ENCODE data around the gene DNAJC27. TPM values are rescaled to one million over a fixed set of nuclear protein-coding genes. Genes with fewer than 3 reads are reported as not detected.

Gene DNAJC27
- total and polyA plus RNA-seq, 9 of the 15 experiments (the other 6 are each of a cell fraction or from before 2014, with no cell fraction given): 0.53 to 5.9 (median 3.0) TPM

DNA sequence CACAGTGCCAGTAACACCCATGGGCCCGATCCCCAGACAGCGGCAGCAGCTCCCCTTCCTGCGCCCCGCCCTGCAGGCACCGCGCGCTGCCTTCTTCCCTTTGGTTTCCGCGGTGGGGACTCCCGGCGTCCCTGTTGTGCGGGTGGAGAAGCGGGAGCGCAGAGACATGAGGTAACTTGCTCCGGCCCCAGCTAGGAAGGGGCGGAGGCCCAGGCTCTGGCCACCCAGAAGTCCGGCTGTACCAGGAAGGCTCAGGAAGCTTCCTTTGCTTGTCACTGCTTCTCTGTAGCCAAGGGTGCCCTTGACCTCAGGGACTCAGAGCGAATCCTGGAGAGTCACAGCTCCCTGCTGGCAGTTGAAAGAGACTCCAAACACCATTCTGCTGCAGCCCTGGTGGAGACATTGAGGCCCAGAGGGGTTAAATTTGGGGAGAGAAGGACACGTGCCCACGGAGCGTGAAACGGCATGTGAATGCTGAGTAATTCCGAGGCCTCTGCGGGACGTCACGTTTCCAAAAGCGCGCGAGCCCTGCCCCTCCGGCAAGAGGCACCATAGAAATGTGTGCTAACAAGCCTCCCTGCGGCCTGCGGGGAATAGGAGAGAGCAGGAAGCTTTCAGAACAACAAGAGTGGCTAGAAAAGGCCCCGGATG, 45.0 kb downstream of the DNAJC27 start:
- DNase-seq (ENCODE audit: extremely low read depth in 1 of 4, low spot score in 3 of 4): no peak
- ChIA-PET CTCF (ENCODE audit: low intra/inter-chr PET ratio) (no interaction called here), POLR2A (interaction anchor here (1.3 kb wide), 1 partner anchor 16 kb away, joined by 5 read pairs; no protein-coding TSS in a partner anchor)
- H3K79me2 ChIP-seq (ENCODE audit: control insufficient read depth, insufficient read depth, low read length): no peaks in the 10 kb centered on the region
- WGBS (ENCODE audit: insufficient coverage, low coverage, missing lambda C conversion rate): 73% methylated on average over 31 of the region's 33 CpGs
- no peaks in the 10 kb centered on the region; the same call in 2 of the 3 replicates for H3K36me3 ChIP-seq (ENCODE audit: control insufficient read depth, insufficient read depth, low read length)
- no peak for ATAC-seq
- H3K4me1 ChIP-seq (replicated peaks in 1 of 2; ENCODE audit: control insufficient read depth in 2 of 2, insufficient read depth in 2 of 2, low read length in 2 of 2): peaks cover 14 to 29% of the 10 kb centered on the region in 2 experiments; a peak in 4 of 5 replicates
- no peak for TF ChIP-seq NFXL1 (CRISPR knock-in tag; IDR thresholded peaks at IDR 0.05)
- TF ChIP-seq BHLHE40 (IDR thresholded peaks at IDR 0.05; ENCODE audit: low read length): peak; percentile 36; the same call in 1 of the 2 replicates
- no peak for TF ChIP-seq FOS (IDR thresholded peaks at IDR 0.05; ENCODE audit: extremely low read depth, insufficient read length)
- no peak for TF ChIP-seq SP1 (CRISPR knock-in tag; IDR thresholded peaks at IDR 0.05)
- TF ChIP-seq PTTG1 (tag; IDR thresholded peaks at IDR 0.05; ENCODE audit: low read depth): no peak
- TF ChIP-seq ZNF354B (CRISPR knock-in tag; IDR thresholded peaks at IDR 0.05): no peak
- no peak for TF ChIP-seq SMAD3 (CRISPR knock-in tag; conservative IDR thresholded peaks at IDR 0.05)
- TF ChIP-seq LCOR (CRISPR knock-in tag; IDR thresholded peaks at IDR 0.05): no peak
- TF ChIP-seq NFATC3 (IDR thresholded peaks at IDR 0.05): no peak
- TF ChIP-seq RUNX1 (IDR thresholded peaks at IDR 0.05; ENCODE audit: low read depth): no peak
- TF ChIP-seq, protein P1, sequence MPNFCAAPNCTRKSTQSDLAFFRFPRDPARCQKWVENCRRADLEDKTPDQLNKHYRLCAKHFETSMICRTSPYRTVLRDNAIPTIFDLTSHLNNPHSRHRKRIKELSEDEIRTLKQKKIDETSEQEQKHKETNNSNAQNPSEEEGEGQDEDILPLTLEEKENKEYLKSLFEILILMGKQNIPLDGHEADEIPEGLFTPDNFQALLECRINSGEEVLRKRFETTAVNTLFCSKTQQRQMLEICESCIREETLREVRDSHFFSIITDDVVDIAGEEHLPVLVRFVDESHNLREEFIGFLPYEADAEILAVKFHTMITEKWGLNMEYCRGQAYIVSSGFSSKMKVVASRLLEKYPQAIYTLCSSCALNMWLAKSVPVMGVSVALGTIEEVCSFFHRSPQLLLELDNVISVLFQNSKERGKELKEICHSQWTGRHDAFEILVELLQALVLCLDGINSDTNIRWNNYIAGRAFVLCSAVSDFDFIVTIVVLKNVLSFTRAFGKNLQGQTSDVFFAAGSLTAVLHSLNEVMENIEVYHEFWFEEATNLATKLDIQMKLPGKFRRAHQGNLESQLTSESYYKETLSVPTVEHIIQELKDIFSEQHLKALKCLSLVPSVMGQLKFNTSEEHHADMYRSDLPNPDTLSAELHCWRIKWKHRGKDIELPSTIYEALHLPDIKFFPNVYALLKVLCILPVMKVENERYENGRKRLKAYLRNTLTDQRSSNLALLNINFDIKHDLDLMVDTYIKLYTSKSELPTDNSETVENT (CRISPR knock-in tag; IDR thresholded peaks at IDR 0.05): no peak
- TF ChIP-seq, protein P2, sequence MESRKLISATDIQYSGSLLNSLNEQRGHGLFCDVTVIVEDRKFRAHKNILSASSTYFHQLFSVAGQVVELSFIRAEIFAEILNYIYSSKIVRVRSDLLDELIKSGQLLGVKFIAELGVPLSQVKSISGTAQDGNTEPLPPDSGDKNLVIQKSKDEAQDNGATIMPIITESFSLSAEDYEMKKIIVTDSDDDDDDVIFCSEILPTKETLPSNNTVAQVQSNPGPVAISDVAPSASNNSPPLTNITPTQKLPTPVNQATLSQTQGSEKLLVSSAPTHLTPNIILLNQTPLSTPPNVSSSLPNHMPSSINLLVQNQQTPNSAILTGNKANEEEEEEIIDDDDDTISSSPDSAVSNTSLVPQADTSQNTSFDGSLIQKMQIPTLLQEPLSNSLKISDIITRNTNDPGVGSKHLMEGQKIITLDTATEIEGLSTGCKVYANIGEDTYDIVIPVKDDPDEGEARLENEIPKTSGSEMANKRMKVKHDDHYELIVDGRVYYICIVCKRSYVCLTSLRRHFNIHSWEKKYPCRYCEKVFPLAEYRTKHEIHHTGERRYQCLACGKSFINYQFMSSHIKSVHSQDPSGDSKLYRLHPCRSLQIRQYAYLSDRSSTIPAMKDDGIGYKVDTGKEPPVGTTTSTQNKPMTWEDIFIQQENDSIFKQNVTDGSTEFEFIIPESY (CRISPR knock-in tag; IDR thresholded peaks at IDR 0.05): peak; percentile 57; the same call in 1 of the 2 replicates
- H3K27me3 ChIP-seq (ENCODE audit: control insufficient read depth in 2 of 2, insufficient read depth in 2 of 2, low read length in 2 of 2): no peaks in the 10 kb centered on the region
- peak overlapping the region in 1 of 2 experiments; percentile 42; a peak in 1 of 4 replicates for H3K9ac ChIP-seq (ENCODE audit: insufficient read depth in 1 of 2, low read depth in 2 of 2, low read length in 2 of 2)
- H4K20me1 ChIP-seq (replicated peaks; ENCODE audit: control insufficient read depth, insufficient read depth, low read length): no peaks in the 10 kb centered on the region
- H3K27ac ChIP-seq (ENCODE audit: extremely low read depth, low read depth, low read length): no peak overlapping the region
- intact Hi-C loops (cut with micrococcal nuclease) (no loop called here), in situ Hi-C loops (cut with MboI) (no loop called here)
- no peaks in the 10 kb centered on the region for H3K9me3 ChIP-seq (replicated peaks; ENCODE audit: control insufficient read depth, insufficient read depth, low read depth, low read length)
- BruUV-seq (replicated peaks): no TSS peak
- H2AFZ ChIP-seq (ENCODE audit: low read depth, low read length): peak overlapping the region; percentile 70
- H3K4me3 ChIP-seq: no peak overlapping the region
- H3K9me1 ChIP-seq (ENCODE audit: control insufficient read depth, insufficient read depth, low read length): no peaks in the 10 kb centered on the region
- H3K4me2 ChIP-seq (ENCODE audit: insufficient read depth, low read length): no peak overlapping the region
- no peak for FAIRE-seq

Measured in K562 (cell line).